Left forelimb (tissue), 1 donor: Measurements from ENCODE around the gene CEACAM16.
A peak's percentile ranks its signal among the peaks of the same experiment; 100 is the strongest.

Experiments used
- DNase-seq: peaks from one replicate; pipeline ENCODE4 v3.0.0-alpha.2; 2018; ENCODE audit warnings: low spot score

Gene CEACAM16

DNA sequence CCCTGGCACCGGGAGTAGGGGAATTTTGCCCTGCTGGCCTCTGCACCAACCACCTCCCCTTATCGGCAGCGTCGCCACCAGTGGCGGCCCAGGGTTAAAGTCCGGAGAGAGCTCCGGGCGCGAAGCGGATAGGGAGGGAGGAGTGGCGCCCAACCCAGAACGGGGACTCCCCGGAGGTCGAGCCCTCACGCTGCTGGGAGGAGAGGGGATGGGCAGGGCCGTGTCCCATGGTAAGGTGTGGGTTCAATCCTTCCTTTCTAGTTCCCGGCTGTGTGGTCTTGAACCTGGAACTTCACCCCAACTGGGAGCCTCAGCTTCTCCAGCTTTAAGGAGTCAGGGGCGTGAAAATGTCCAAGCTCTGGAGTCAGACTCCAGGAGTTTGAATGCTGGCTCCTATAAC is 26.3 kb downstream of the CEACAM16 start:
- no peak for DNase-seq

DNA sequence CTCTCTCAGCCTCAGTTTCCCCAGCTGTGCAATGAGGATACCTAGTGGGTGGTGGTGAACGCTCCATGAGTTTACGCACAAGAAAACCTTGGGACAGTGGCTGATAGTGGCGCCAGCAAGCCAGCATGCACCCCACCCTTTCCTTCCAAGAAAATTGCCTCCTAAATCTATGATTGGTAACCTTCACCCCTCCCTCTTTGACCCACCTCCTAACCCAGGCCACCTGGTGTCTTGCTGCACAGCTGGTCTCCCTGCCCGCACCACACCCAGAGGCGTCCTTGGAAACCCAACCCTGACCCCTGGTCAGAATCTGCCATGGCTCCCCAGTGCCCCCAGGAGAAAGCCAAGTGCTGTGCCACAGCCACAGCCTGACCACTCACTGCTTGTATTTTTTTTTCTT is 26.7 kb downstream of the CEACAM16 start:
- no peak for DNase-seq

DNA sequence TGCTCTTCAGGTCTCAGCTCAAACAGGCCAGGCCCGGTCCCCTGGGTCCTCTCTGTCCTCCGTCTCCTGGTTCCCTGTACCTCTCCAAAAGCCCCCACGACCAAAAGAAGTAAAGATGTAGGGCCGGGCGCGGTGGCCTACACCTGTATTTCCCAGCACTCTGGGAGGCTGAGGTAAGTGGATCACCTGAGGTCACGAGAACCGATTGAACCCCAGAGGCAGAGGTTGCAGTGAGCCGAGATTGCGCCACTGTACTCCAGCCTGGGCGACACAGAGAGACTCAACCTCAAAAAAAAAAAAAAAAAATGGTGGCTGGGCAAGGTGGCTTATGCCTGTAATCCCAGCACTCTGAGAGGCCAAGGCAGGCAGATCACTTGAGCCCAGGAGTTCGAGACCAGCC is 27.5 kb downstream of the CEACAM16 start:
- no peak for DNase-seq

DNA sequence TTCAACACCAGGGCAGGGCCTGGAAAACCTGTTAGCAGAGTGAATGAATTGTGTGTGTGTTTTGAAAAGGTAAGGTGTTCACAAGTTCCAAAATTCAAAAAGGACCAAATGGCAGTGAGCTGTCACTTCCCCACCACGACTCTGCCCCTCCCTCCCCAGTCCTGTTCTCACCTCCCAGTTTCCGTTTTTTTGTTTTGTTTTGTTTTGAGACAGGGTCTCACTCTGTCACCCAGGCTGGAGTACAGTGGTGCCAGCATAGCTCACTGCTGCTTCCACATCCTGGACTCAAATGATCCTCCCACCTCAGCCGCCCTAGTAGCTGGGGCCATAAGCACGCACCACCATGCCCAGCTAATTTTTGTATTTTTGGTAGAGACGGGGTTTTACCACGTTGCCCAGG is 29.2 kb downstream of the CEACAM16 start:
- DNase-seq = no peak

DNA sequence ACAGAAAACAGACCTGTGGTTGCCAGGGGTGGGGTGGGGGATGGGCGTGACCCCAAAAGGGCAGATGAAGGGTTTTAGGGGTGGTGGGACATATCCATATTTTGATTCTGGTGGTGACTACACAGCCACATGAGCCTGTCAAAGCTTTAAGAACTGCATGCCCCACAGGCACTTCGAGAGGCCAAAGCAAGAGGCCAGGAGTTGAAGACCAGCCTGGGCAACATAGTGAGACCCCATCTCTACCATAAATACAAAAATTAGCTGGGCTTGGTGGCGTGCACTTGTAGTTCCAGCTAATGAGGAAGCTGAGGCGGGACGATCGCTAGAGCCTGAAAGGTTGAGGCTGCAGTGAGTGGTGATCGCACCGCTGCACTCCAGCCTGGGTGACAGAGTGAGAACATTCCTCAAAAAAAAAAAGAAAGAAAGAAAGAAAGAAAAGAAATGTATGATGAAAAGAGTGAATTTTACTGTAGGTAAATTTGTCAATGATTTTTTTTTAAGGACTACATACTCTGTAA is 30.6 kb downstream of the CEACAM16 start:
- DNase-seq = no peak

DNA sequence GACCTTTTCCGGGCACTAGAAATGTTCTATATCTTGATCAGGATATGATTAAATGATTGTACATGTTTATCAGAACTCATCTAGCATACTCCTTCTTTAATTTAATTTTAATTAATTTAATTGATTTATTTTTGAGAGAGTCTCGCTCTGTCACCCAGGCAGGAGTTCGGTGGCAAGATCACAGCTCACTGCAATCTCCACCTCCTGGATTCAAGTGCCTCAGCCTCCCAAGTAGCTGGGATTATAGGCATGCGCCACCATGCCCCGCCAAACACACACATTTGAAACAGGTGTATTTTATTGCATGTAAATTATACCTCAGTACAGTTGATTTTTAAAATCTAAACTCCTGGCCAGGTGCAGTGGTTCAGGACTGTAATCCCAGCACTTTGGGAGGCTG is 32.1 kb downstream of the CEACAM16 start:
- no peak for DNase-seq

DNA sequence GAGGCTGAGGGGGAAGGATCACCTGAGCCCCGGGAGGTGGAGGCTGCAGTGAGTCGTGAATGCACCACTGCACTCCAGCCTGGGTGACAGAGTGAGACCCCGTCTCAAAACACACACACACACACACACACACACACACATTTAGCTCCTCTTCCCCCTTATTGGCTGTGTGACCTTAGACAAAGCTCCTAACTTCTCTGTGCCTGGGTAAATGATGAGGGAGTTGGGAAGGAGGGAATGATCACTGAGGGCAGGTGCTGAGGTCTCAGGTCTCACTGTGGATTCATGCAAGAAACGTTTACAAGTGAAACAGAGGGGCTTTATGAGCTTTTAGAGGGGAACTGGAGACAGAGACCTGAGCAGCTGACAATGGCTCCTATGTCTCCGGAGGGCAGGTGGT is 32.7 kb downstream of the CEACAM16 start:
- no peak for DNase-seq

DNA sequence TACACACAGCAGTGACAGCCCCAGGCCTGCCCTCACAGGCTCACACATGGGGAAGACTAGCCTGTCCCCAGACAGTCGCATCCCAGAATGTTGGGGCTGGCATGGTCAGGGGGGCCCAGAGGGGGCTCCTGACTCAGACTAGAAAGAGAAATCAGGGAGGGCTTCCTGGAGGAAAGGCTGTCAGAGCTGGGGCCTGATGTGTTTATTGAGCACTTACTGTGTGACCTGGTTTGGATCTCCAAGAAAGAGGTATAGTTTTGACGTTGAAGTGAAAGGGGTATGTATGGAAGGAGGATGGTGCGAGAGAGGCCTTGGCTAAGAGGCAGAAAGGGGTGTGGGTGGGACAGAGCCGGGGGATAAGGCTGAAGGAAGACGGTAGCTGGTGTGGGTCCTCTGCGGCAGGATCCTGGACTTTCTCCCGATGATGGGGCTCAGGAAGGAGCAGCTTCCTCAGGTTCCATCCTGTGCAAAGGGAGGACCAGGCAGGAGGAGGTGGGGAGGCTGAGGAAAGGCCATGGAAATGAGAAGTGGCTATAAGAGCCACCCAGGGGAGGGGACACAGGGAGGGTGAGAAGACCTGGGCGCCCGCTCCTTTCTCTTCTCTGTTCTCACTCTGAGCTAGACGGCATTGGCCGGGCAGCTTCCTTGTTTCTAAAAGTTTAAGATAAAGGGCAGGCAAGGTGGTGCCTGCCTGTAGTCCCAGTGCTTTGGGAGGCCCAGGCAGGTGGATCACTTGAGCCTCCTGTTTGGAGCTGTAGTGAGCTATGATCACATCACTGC is 33.5 kb downstream of the CEACAM16 start:
- DNase-seq = no peak

DNA sequence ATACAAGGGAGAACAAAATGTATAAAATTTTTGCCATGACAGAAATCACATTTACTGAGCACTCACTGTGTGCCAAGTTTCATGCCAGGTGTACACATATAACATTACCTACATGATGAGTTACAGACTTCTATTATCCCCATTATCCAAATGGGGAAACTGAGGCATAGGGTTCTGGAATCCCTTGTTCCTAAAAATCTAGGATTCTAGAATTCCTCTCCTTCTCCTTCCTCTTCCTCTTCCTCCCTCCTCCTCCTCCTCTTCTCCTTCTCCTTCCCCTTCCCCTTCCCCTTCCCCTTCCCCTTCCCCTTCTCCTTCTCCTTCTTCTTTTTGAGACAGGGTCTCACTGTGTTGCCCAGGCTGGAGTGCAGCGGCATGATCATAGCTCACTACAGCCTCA is 35.4 kb downstream of the CEACAM16 start:
- no peak for DNase-seq

DNA sequence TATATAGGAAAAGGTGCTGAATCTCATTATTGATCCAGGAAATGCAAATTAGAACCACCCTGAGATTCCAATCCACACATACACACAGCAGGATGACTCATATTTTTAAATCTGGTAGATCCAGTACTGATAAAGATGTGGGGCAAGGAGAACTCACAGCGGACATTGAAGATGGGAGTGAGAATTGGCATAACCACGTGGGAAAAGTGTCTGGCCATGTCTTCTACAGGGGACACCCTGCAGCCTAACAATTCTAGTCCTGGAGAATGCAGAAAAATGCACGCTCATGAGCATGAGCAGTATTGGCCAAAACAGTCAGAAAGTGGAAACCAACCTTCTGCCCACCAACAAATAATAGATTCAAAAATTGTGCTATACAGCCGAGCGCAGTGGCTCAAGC is 36.1 kb downstream of the CEACAM16 start:
- DNase-seq = no peak

DNA sequence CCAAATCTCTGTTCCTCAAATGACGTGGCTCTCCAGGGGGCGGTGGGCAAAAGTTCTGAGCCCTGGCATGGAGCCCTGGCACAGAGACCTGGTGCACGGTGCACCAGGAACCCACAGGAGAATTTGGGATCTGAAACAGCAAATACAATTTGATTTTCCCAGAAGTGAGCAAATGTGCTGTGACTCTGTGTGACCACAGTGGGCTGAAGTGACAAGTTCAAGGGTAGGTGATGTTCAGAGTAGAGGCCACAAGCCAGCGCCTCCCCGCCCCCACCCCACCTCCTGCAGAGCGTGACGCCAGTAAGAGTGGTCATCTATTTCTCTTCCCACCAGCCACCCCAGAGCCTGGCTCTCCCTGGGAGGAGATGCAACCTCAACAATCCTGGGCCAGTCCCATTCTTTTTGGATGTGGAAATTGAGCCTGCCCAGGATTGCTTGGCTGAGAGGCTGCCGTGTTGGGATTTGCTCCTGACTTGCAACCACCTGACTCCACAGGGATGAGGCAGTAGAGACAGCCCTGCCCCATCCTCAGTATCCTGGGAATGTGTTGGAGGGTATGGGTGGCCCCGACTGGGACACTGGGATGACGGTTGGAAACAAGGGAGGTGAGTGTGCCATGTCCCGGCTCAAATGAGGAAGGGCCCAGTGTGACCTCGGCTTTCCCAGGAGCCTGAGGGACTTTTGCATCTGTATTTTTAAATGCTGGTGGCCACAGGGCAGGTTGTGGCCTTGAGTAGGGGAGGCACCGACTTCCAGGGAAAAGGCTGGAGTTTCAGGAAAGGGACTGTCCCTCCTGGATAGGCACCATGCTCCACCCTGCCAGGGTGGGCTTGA is 38.5 kb downstream of the CEACAM16 start:
- no peak for DNase-seq

DNA sequence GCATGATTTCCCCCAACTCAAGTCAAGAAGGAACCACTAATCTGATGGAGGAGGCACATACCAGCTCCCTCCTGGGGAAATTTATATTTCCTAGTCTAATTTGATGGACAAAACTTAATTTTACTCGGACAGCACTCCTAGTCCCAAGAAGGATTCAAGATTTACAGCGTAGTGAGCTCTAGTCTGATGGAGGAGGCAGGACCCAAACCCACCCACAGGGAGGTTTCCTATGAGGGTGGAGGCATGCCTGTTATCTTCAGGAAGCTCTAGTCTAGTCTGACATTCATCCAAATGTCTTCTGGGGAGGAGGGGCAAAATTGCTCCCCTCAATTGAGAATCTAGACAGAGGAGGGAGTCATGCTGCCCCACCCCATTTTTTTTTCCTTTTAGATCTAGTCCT is 39.2 kb downstream of the CEACAM16 start:
- DNase-seq = no peak

DNA sequence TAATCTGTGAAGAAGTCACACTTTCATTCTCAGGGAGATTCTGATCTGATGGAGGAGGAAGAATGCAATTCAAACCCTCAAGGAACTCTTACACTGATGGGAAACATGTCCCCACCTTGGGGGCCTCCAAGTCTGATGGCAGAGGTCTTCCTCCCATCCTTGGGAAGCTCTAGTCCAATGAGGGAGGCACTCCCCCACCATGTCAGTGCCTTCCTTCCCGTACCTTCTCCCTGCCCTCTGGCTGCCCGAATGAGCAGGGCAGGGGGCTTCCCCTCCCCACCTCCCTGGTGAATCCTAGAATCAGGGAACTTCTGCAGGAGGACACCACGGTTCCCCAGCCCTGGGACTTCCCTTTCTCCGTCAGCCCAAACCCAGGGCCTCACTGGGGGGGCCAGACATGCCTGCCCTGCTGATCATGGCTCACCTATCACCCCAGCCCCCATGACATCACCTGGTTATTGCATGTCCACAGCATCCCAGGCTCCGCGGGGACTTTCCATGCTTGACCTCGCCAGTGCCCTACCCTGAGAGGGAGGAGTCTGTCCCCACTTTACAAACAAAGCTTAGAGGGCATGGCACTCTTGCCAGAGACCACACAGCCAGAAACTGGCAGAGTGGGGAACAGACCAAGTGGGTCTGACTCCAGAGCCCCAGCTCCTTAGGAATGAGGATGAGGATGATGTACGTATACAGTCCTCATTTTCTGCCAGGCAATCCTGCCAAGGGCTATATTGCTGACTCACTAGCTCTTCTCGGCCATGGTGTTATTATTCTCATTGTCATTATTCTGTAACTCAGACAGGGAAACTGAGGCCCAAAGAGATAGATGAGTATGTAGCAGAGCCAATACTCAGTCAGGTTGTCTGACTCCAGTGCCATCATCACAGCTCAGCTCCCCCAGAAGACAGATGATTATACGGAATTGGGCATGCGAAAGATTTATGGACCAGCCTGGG is 39.9 kb downstream of the CEACAM16 start:
- no peak for DNase-seq

DNA sequence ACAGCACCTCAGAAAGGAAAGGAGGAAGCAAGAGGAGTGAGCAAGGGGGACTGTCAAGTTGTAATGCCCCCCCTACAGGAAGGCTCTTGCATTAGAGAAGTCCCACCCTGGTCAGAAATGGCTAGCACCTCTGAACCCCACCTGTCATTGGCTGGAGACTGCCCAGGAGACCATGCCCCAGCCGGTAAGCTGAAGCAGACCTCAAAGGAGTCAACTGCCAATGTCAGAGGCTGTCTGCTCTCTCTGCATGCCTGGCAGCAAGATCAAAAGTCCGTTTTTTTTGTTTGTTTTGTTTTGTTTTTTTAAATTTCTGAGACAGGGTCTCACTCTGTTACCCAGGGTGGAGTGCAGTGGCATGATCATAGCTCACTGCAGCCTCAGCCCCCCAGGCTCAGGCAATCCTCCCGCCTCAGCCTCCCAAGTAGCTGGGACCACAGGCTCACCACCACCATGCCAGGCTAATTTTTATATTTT is 41.4 kb downstream of the CEACAM16 start:
- no peak for DNase-seq

DNA sequence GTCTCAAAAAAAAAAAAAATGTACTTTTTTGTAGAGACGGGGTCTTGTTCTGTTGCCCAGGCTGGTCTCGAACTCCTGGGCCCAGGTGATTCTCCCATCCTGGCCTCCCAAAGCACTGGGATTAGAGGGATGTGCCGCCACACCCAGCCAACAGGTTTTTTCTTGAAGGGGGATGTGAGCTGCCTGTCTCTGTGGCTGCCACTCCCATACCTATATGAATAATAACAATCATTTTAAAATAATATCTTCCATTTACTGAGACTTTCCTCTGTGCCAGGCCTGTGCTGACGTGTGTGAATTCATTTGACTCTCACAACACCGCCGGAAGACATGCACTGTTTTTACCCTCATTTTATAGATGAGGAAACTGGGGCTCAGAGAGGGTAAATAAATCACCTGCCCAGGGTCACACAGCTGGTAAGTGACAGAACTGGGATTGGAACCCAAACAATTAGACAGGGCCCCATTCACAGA is 42.3 kb downstream of the CEACAM16 start:
- DNase-seq = no peak

DNA sequence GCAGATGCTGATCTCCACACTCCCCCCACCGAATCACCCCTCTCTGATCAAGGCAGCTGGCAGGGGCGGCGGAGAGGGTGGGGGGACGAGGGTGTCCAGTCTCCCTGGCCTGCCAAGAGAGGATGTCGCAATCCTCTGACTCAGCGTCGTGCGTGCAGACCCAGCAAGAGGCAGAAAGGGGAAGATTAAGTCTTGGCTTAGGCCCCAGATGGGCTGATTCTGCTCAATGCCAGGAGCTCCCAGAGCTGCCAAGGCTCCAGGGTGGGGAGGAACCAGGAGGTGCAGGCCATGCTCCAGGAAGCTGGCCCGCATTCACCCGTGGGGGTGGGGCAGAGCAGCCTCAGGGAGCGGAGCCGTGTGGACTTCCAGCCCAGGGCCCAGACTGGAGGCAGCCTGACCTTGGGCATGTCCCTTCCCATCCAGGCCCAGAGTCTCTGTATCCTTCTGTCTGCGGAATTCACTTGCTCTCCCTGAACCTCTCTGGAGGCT is 42.9 kb downstream of the CEACAM16 start:
- DNase-seq = peak; percentile 92

DNA sequence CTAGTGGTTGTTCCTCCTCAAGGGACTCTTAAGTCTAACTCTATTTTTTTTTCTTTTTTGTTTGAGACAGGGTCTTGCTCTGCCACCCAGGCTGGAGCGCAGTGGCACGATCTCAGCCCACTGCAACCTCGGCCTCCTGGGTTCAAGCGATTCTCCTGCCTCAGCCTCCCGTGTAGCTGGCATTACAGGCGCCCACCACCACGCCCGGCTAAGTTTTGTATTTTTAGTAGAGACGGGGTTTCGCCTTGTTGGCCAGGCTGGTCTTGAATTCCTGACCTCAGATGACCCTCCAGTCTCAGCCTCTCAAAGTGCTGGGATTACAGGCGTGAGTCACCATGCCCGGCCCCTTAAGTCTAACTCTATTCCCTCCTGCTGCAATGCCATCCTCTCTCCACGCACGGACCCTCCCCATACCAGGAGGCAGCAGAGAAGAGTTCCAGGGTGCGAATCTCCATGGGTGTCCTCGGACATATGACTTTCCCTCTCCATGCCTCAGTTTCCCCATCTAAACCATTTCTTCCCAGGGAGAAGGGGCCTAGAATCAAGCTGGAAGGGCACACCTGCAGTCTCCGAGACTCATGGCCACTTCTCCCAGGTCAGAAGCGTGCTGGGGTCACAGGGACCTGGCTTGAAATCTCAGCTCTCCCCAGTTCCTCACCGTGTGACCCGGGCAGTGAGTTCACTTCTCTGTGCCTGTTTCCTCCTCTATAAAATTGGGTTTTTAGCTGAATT is 43.5 kb downstream of the CEACAM16 start:
- DNase-seq = no peak

DNA sequence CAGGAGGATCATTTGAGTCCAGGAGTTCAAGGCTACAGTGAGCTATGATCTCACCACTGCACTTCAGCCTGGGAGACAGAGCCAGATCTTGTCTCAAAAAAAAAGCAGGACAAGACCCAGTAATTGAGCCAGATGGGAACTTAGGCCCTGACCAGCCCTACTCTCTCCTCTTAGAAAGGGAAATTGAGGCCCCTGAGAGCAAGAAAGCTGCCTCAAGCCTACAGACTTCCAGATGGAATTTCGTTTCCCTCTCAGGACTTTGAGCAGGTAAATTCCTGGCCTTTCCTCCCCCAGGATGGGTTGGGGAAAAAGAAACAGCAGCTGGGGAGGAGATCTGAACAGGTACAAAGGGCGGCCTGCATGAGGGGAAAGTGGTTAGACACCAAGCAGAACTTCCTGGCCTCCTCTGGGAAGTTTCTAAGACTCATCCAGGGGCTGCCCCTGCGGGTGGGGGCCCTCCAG is 46.0 kb downstream of the CEACAM16 start:
- DNase-seq = no peak

DNA sequence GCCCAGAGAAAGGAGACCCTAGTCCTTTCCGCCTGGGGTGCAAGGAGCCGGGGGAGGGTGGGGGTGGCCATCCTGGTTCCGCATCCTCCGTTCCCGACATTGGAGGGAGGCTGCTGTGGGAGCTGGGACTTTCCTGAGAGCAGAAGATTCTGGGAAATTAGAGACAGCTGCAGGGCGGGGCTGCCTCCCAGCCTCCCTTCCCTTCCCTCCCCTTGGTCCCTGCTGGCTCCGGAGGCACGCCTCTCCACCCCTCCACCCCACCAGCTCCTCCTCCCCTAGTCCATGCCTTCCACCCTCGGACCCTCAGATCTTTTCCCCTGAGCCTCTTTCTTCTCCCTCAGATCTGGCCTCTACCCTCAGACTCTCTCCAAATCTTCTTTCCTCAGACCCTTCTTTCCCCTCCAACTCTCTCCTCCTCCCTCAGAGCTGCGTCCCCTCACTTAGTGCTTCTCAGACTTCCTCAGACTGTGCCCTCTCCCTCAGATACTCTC is 46.4 kb downstream of the CEACAM16 start:
- peak; percentile 83 for DNase-seq

DNA sequence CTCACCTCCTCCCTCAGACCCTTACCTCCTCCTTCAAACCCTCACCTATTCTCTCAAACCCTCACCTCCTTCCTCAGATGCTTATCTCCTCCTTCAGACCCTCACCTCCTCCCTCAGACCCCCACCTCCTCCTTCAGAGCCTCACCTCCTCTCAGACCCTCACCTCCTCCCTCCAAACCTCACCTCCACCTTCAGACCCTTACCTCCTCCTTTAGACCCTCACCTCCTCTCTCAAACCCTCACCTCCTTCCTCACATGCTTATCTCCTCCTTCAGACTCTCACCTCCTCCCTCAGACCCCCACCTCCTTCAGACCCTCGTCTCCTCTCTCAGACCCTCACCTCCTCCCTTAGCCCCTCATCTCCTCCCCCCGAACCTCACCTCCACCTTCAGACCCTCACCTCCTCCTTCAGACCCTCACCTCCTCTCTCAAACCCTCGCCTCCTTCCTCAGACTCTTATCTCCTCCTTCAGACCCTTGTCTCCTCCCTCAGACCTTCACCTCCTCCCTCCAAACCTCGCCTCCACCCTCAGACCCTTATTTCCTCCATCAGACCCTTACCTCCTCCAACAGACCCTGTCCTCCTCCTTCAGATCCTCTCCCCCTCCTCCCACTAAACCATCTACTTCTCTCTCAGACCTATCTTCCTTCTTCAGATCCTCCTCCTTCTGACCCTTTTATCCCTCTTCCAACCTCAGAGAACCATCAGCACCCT is 47.1 kb downstream of the CEACAM16 start:
- DNase-seq = no peak
